ENCODE data around the gene BLVRA.

DNA sequence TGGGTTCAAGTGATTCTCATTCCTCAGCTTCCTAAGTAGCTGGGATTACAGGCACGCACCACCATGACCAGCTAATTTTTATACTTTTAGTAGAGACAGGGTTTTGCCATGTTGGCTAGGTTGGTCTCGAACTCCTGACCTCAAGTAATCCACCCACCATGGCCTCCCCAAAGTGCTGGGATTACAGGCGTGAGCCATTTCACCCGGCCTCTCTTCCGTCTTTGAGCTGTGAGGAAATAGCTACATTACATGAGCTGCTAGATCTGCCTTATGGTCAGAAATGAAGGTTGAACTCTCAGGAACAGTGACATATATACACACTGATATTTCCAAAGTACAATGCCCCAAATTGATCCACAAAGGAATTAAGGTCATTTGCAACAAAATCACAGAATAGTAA is 2.4 kb downstream of the BLVRA start:
- TF ChIP-seq ATF7 (IDR thresholded peaks at IDR 0.05; ENCODE audit: low read depth) (no peak), GABPA (IDR thresholded peaks at IDR 0.05; ENCODE audit: low read depth) (no peak)

Data from GM12878 (cell line).